Measurements from ENCODE around the gene UBR3.
"Not testable (repeated sequence)": the region's sequence is repeated elsewhere in the genome, so short reads cannot be mapped to it uniquely, and the experiment has no call there.

The UBR3 gene, protein sequence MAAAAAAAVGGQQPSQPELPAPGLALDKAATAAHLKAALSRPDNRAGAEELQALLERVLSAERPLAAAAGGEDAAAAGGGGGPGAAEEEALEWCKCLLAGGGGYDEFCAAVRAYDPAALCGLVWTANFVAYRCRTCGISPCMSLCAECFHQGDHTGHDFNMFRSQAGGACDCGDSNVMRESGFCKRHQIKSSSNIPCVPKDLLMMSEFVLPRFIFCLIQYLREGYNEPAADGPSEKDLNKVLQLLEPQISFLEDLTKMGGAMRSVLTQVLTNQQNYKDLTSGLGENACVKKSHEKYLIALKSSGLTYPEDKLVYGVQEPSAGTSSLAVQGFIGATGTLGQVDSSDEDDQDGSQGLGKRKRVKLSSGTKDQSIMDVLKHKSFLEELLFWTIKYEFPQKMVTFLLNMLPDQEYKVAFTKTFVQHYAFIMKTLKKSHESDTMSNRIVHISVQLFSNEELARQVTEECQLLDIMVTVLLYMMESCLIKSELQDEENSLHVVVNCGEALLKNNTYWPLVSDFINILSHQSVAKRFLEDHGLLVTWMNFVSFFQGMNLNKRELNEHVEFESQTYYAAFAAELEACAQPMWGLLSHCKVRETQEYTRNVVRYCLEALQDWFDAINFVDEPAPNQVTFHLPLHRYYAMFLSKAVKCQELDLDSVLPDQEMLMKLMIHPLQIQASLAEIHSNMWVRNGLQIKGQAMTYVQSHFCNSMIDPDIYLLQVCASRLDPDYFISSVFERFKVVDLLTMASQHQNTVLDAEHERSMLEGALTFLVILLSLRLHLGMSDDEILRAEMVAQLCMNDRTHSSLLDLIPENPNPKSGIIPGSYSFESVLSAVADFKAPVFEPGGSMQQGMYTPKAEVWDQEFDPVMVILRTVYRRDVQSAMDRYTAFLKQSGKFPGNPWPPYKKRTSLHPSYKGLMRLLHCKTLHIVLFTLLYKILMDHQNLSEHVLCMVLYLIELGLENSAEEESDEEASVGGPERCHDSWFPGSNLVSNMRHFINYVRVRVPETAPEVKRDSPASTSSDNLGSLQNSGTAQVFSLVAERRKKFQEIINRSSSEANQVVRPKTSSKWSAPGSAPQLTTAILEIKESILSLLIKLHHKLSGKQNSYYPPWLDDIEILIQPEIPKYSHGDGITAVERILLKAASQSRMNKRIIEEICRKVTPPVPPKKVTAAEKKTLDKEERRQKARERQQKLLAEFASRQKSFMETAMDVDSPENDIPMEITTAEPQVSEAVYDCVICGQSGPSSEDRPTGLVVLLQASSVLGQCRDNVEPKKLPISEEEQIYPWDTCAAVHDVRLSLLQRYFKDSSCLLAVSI (N-terminal part only)

GRCh38 chr2:169827272-169828140 is at the start of gene UBR3:
UBR3 (plus strand) TSS chr2:169827454; CDS start chr2:169827508, 54 bp downstream.
- no peak for DNase-seq

DNA sequence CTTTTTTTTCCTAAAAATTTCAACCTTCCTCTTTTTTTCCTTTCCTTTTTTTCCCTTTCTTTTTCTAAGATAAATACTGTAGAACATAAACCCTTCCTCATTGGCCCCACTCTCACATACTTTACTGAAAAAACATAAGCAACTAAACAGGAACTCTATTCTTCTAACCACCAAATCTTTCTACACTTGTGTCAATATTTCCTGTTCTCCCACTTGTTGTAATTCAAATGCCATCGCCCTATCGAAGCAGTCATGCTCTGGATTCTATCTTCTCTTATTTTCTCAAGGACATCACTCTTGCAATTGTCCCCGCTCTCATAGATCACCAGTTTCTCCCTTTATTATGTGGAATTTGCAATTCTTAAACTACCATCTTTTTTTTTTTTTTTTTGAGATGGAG is 48.8 kb upstream of the UBR3 start:
- no peak for DNase-seq

DNA sequence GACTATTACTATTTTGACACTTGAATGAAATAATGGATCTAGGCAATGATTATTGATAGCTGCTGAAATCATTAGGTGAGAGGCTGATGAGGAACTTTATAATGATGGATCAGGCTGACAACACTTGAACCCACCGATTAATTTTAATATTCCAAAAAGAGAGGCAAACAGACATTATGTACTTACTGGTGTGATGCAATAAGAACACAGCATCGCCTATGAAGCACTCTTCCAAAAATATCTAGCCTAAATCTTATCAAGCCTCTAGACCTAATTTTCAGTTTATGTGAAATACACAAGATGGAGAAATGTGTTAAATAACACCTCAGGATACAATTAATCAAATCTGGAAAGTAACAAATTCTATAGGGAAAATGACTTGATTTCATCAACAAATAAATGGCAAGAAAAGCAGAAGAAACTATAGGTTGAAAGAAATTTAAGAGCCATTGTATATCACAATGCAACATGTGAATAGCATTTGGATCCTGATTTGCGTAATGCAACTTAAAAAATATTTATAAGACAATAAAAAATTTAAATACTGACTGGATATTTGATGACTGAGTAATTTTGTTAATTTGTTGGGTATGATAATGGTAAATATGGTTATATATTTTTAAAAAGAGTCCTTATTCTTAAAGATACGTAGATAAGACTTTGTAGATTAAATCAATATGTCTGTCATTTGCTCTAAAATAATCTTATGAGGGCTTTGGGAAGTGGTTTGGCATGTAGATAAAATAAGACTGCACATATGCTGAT is 45.8 kb upstream of the UBR3 start:
- DNase-seq: no peak

GRCh38 chr2:169782513-169782912 is 44.7 kb upstream of the UBR3 start:
- DNase-seq: no peak

DNA sequence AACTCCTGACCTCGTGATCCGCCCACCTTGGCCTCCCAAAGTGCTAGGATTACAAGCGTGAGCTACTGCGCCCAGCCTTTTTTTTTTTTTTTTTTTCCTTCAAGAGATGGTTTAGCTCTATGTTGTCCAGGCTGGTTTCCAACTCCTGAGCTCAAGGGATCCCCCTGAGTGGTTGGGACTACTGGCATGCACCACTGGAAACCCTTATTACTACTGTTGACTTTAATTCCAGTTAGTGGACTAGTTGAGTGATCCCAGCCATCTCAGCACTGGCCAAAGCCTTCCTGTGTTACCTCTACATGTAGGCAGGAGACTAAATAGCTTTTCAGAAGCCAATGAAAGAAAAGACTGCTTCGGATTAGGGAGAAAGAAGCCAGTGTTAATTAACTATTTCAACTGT is 36.7 kb upstream of the UBR3 start:
- no peak for DNase-seq

DNA sequence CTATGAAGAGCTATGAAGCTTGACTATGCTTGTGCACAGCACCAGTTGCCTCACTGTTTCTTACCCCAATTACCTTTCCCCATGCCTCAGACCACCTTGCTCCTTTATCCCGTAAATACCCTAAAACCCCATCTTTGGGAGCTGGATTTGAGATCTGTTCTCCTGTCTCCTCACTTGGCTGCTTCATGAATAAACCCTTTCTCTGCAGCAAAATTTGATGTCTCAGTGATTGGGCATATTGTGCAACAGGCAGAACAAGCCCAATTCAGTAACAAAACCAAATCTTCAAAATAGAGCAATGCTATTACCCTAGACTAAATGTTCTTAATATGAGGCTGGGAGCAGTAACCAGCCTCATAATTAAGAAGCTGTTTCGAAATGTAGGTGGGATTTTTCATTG is 32.1 kb upstream of the UBR3 start:
- no peak for DNase-seq

DNA sequence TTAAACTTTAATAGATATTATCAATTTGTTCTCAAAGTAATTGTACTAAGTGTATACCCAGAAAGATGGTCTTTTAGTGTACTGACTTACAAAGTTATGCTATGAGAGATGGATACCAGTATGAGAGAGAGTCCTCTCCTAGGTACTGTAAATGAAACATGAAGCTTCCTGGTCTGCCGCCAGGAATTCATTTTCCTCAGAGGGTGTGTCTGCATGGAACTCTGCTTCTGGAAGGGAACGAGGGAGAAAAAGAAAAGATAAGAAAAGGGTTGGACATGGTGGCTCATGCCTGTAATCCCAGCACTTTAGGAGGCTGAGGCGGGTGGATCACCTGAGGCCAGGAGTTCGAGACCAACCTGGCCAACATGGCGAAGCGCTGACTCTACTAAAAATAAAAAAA is 30.8 kb upstream of the UBR3 start:
- no peak for DNase-seq

GRCh38 chr2:169797601-169798000 is 29.7 kb upstream of the UBR3 start:
- DNase-seq: no peak

GRCh38 chr2:169798397-169798717 is 28.9 kb upstream of the UBR3 start:
- DNase-seq: no peak

GRCh38 chr2:169798718-169799592 is 28.3 kb upstream of the UBR3 start, which contains the start of gene SSB:
SSB (plus strand) TSS chr2:169798871; CDS start chr2:169800961, 2,090 bp downstream.
- no peak for DNase-seq

GRCh38 chr2:169803480-169803879 is 23.8 kb upstream of the UBR3 start:
- no peak for DNase-seq

GRCh38 chr2:169806586-169806985 is 20.7 kb upstream of the UBR3 start:
- no peak for DNase-seq

GRCh38 chr2:169808221-169808620 is 19.0 kb upstream of the UBR3 start:
- no peak for DNase-seq

- DNase-seq: no peak
These were observed 11.4 kb upstream of the UBR3 start for GRCh38 chr2:169815849-169816248.

- not testable (repeated sequence) for DNase-seq
These were observed 10.3 kb upstream of the UBR3 start for GRCh38 chr2:169816961-169817360.

DNA sequence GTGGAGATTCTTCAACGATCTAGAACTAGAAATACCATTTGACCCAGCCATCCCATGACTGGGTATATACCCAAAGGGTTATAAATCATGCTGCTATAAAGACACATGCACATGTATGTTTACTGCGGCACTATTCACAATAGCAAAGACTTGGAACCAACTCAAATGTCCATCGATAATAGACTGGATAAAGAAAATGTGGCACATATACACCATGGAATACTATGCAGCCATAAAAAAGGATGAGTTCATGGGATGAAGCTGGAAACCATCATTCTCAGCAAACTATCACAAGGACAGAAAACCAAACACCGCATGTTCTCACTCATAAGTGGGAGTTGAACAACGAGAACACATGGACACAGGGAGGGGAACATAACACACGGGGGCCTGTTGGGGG is 9.9 kb upstream of the UBR3 start:
- not testable (repeated sequence) for DNase-seq

DNA sequence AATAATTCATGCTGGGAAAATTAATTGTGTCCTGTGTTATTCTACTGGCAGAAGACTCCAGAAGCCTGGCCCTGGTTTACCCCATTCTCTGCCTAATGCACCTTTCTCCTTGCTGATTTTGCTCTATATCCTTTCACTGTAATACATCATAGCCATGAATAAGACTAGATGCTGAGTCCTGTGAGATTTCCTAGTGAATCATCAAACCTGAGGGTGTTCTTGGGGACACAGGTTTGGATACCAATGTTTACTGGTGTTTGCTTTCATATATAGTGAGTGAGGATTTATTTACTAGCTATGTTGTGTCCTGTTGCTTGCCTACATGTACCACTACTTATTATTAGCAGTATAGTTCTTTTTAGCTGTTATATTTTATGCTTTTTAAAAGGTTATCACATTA is 9.0 kb upstream of the UBR3 start:
- no peak for DNase-seq

DNA sequence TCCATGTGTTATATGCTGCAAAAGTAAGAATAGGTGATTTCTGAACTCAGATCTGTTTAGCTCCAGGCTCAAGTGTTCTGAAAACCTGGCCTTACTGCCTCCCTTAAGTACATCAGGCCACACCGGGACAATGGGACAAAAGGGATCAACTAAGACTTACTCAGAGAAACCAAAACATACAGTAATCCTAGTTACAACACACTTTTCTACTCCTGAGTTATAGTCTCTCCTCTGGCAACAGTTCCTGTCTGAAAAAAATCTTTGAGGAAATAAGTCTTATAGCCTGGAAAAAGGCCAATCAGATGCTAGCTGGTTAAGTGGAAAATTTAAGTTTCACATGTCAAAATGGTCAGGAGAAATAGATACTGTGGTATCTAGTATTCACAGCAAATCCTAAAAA is 8.1 kb upstream of the UBR3 start:
- no peak for DNase-seq

- not testable (repeated sequence) for DNase-seq
These were observed 7.2 kb upstream of the UBR3 start for GRCh38 chr2:169820101-169820500.

DNA sequence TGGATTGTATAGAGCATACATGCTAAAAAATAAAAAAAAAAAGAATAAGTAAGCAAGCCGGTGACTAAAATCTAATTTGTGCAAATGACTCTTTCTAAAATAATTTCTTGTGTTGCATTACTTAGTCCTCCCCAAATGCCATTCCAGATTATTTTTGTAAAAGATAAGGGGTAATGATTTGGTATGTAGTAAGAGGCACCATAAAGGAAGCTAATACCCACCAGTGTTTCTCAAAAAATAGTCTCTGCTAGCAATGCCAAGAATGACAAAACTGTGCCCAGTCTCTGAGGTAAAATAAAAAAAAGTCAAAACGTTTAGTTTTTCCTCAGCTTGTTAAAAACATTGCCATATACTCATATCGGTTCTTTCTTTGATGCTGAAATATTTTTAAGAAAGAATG is 5.2 kb upstream of the UBR3 start:
- no peak for DNase-seq

Data from NCI-H1417 treated with DMSO at 0.1 percent for 48 hours (cell line).